ENCODE measurements around the gene SHOX.
"Not testable (repeated sequence)": the region's sequence is repeated elsewhere in the genome, so short reads cannot be mapped to it uniquely, and the experiment has no call there.

SHOX gene

GRCh38 chrX:622802-623201 lies 7.8 kb upstream of the SHOX start:
- DNase-seq: not testable (repeated sequence)

- DNase-seq: no peak
These were observed 7.4 kb upstream of the SHOX start for GRCh38 chrX:623268-623598.

- DNase-seq: peak; percentile 60
These were observed 6.8 kb upstream of the SHOX start for GRCh38 chrX:623599-624315.

- DNase-seq: no peak
These were observed 5.4 kb upstream of the SHOX start for GRCh38 chrX:625137-625691.

GRCh38 chrX:626047-626446 lies 4.5 kb upstream of the SHOX start:
- not testable (repeated sequence) for DNase-seq

- DNase-seq: peak; percentile 60
These were observed 3.7 kb upstream of the SHOX start for GRCh38 chrX:626745-627509.

- no peak for DNase-seq
These were observed 3.0 kb upstream of the SHOX start for GRCh38 chrX:627510-627981.

- no peak for DNase-seq
These were observed 2.6 kb upstream of the SHOX start for GRCh38 chrX:627995-628394.

GRCh38 chrX:629230-630006 lies 1.2 kb upstream of the SHOX start:
- DNase-seq: peak; percentile 53

- DNase-seq: peak; percentile 46
These were observed 482 bp upstream of the SHOX start for GRCh38 chrX:630007-630611.

- DNase-seq: peak; percentile 32
These were observed 1.3 kb downstream of the SHOX start for GRCh38 chrX:631802-632365.

GRCh38 chrX:632366-633042 lies 1.9 kb downstream of the SHOX start:
- DNase-seq: peak; percentile 35

GRCh38 chrX:633043-633984 lies 2.7 kb downstream of the SHOX start:
- peak; percentile 36 for DNase-seq

- DNase-seq: peak; percentile 36
These were observed 3.7 kb downstream of the SHOX start for GRCh38 chrX:633985-634958.

- peak; percentile 47 for DNase-seq
These were observed 5.0 kb downstream of the SHOX start for GRCh38 chrX:635428-636090.

GRCh38 chrX:636981-637659 lies 6.5 kb downstream of the SHOX start:
- peak; percentile 40 for DNase-seq

- DNase-seq: peak; percentile 44
These were observed 7.3 kb downstream of the SHOX start for GRCh38 chrX:637660-638481.

Measured in retina (tissue), 1 donor.